Activated CD4-positive, alpha-beta T cell treated with anti-CD3 and anti-CD28 coated beads for 24 hours (primary cell): ENCODE results near the gene ZNF366.
A peak's percentile ranks its signal among the peaks of the same experiment; 100 is the strongest.

Experiments used
- DNase-seq, 2 donors: peaks; one replicate each; pipeline ENCODE4 v3.0.0-alpha.2; 2020; ENCODE audit warnings: low read depth in 2 of 2

ZNF366 gene

GRCh38 chr5:72507231-72507906 is at the start of gene ZNF366:
Gene ZNF366 (minus strand): TSS chr5:72507410. CDS start chr5:72461496, 45,914 bp downstream.
- DNase-seq: no peak

DNA sequence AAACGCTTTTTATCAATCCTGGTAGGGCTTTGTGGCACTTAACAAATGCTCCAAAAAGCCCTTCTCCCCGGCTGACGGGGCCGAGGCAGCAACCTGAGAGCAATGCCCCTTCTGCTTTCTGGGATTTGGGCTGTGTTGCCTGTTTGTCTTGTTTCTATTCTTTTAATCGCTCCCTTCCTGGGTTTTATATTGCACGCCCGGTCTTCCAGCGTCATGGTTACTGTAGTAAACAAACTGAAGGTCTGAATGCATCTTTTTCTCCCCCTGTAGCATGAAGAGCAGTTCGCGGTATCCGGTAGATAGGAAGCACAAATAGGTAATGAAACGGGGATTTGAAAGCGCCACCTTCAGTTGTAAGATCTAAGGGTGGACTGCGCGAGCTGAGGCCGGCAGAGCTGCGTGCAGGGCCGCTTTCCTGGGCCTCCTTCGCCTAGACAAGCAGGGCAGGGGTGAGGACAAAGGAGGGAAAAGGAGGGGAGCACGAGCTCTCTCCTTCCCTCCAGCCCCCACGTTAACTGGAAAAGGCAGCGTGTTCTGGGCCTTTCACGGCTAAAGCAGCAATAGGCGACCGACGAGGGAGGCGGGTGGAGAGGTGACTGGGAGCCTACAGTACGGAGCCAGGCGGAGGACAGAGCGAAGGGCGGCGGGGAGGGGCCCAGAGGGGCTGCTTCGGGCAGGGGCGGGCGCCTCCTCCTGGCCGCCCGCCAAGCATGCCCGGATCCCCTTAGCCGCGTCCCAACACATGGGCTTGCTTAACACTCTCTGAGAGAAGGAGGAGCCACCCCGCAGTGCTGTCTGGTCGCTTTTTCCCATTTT is 49.3 kb upstream of the ZNF366 start:
- peak in 1 of 2 donors; percentile 21 for DNase-seq

DNA sequence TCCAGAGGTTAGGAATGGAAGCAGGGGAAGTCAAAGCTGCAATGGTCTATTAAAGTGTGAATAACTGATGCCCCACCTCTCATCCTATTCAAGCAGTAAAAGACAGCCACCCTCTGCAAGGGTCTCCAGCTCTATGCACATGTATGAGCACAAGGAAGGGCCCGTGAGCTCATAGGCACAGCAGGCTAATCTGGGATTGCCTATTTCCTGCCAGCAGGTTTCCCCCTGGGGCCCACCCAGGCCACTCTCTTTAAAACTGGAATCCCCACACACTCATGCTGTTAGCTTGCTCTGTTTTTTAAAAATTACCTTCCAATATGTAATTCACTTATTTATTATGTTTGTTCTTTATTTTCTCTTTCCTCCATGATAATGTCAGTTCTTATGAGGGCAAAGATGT is 48.7 kb upstream of the ZNF366 start:
- no peak for DNase-seq

- DNase-seq: no peak
Measured at GRCh38 chr5:72554897-72555296, 47.7 kb upstream of the ZNF366 start.

GRCh38 chr5:72552041-72552557 is 44.9 kb upstream of the ZNF366 start:
- no peak for DNase-seq

- no peak for DNase-seq
Measured at GRCh38 chr5:72550595-72550994, 43.4 kb upstream of the ZNF366 start.

GRCh38 chr5:72543811-72544210 is 36.6 kb upstream of the ZNF366 start:
- DNase-seq: no peak

DNA sequence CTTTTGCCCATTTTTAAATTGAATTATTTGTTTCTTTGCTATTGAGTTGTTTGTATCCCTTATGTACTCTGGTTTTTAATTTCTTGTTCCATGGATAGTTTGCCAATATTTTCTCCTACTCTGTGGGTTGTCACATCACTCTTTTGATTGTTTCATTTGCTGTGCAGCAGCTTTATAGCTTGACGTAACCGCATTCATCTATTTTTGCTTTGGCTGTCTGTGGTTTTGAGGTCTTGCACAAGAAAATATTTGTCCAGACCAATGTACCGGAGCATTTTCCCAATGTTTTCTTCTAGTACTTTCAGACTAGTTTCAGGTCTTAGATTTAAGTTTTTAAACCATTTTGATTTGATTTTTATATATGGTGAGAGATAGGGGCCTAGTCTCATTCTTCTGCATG is 36.2 kb upstream of the ZNF366 start:
- no peak for DNase-seq

- no peak for DNase-seq
Measured at GRCh38 chr5:72542695-72543094, 35.5 kb upstream of the ZNF366 start.

DNA sequence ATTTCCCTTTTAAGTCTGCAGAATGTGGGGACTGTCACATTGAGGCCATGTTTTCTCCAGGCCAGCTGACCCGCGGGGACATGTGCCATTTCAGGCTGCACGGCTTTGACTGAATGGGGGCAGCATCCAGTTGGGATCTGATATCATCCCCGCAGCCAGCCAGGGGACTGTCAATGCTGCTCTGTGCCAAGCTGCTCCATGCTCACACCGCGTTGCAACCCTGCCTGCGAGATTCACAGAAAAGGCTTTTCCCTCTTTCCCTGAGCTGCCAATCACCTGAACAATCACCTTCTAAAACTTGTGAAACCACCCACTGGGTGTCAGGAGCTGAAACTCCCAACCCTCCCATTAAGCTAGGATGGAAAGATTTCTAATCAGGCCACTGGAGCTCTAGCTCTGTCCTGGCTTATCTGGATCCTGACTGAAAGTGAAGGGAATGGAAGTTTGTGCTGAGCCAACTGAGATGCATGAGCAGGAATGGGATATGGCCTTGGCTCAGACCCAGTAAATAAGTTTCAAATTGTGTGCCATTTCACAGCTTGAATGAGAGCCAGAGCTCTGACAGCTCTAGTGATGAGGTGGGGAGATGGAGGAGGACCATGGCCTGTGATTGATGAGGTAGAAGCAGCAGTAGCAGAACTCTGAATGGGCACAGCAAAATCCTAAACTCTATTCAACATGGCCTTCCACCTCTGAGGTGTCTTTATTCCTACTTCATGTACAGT is 34.5 kb upstream of the ZNF366 start:
- no peak for DNase-seq

DNA sequence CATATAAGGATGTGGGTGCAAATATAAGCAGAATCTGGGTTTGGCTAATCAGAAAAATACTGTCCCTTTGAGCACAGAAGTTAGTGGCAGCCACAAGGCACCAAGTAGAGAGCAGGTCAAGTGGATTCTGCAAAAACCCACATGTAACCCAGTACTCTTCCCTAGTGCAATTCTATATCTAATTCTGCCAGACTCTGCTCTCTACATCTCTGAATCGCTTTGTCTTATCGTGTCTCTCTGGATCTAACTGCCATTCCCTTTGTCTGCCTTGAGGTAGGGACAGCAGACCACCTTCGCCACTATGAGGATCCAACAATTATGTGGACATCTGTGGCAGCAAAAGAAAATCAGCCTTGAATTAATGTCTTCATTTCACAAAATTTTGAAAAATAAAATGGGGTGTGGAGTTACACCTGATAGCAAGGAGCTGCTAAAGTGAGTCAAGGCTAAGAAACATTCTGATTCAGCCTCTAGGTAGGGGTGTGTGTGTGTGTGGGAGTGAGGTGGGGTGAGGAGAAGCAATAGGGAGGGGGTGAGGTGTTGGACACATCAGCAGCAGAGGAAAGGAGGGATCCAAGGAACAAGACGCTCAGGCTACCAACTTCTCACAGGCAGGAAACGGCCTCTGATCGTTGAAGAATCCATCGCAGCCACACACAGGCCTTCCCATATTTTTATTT is 33.7 kb upstream of the ZNF366 start:
- DNase-seq: no peak

DNA sequence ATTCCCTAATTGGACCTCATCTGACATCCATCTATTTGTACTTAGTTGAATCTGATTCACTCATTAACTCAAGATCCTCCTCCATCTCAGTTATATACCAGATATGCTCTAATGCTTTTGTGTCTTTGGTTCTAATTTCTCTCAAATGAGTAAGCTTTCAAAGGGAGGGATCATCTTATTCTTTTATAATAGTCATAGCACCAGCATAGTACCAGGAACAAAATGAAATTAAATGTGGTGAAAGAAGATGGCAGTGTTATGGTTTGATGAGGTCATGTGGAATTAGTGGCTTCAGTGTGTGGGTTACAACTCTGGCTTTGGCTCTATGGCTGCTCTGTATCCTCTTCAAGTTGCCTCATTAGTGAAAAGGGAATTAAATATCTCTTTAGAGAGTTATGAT is 32.5 kb upstream of the ZNF366 start:
- DNase-seq: no peak

DNA sequence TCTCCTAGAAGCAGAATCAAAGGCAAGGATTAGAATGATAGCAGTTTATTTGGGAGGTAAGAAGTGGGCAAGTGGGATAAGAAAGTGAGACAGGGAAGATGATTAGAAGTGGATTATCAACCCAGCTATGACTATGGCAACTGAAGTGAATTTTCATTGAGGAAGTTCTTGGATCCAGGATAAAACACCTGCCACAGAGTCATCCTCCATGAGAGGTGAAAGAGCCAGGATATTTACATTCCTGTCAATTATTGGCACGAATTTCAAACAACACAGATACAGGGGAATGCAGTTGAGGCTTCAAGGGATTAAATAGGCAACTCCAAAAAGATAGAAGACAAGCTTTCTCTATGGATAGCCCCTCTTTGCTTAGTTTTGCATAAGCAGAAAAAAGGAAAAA is 31.8 kb upstream of the ZNF366 start:
- DNase-seq: no peak

DNA sequence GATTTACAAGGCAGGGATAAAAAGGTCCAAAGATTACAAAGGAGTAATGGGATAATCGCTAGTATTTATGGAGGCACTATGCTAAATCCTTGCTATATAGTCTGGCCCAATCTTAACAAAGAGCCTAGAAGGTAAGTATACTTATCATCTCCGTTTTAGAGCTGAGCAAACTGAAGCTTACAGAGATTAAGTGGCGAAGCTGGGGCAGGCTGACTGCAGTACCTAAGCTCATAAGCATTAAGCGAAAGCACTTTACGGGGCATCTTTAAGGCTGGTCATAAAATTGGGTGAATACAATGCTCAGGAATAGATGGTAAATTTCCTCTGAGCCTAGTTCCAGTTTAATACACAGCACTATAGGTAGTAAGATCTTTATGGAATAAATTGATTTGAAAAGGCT is 30.0 kb upstream of the ZNF366 start:
- no peak for DNase-seq

GRCh38 chr5:72531496-72532190 is 24.4 kb upstream of the ZNF366 start:
- DNase-seq: no peak

- DNase-seq: no peak
Measured at GRCh38 chr5:72530196-72530595, 23.0 kb upstream of the ZNF366 start.

DNA sequence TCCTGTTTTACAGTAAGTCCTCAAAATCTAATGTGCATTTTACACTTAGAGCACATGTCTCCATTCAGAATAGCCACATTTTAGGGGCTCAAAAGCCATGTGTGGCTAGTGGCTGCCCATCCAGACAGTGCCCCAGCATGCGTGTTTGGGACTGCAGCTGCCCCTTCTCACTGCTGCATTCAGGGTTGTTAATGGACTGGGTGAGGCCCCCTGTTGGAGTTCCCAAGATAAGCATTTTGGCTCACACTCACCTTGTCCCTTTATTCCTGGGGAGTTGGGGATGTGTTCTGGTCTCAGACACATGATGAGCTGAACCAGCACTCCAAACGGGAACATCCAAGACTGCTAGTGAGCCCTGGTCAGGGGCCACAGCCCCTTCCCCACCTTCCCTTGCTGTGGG is 22.2 kb upstream of the ZNF366 start:
- no peak for DNase-seq

DNA sequence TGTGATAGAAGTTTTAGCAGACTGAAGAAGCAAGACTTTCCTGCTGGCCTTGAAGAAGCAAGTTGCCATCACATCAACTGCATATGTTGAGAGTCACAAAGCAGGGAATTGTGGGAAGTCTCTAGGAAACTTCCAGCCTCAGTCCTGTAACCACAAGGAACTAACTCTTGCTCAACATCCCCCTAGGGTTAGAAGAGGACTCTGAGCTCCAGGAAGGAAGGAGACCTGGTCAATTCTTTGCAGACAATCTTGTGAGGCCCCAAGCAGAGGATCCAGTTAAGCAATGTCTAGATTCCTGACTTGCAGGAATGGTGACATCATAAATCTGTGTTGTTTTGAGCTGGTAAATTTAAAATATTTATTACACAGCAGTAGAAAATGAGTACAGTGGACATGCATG is 18.6 kb upstream of the ZNF366 start:
- no peak for DNase-seq

DNA sequence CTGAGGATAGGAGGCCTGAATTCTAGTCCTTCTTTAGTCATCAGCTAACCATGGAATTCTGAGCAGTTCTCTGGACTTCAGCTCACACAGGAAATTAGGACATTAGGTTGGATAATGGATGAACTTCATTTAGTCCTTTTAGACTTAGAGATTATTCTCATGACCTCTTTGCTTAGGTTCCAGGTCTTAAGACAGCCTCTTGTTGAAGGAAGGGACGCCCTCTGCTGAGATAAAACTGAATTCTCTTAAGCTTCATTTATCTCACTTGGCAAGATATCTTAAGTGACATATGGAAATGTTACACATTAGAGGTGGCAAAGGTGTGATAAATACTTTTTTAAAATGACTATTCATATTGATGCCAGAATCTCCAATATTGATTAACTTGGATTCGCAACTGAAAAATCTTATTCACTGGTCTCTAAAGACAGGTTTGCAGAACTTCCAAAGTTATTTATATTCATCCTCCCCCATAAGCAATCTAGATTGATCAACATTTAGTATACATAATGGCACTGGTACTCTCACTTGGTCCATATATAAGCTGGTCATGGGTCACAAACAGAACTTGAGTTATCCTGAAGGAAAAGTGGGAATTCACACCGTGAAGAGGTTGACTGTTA is 16.9 kb upstream of the ZNF366 start:
- DNase-seq: no peak

GRCh38 chr5:72522607-72523006 is 15.4 kb upstream of the ZNF366 start:
- no peak for DNase-seq

- no peak for DNase-seq
Measured at GRCh38 chr5:72519111-72519510, 11.9 kb upstream of the ZNF366 start.
